K562 (cell line): ENCODE measurements around the gene ARL4D. TPM values are rescaled to one million over a fixed set of nuclear protein-coding genes. Genes with fewer than 3 reads are reported as not detected.

ENCODE experiments used
- ATAC-seq: fragments of 200-7000 bp; cut with Tn5 transposase; 3 replicates; pipeline ENCODE4 v1.9.1; 2020; ENCODE audit warnings: moderate library complexity
- BruUV-seq: library from RNA; stranded (reverse); fragments of 400-500 nt; replicated peaks from 2 replicates; lab custom pipeline; 2021; lab: Mats Ljungman, UMichigan
- CTCF ChIA-PET: fragments of 300-600 bp; formaldehyde crosslinking; extraction: SDS; loops from one replicate; lab custom pipeline; 2021; ENCODE audit warnings: low intra/inter-chr PET ratio; lab: Yijun Ruan, JAX
- POLR2A ChIA-PET: fragments of 300-600, 350-650 bp; sonication (Branson Sonifier 250); formaldehyde crosslinking; extraction: SDS; loops from one replicate; lab custom pipeline; 2021; ENCODE audit warnings: antibody characterized with exemption, inconsistent platforms; lab: Yijun Ruan, JAX
- DNase-seq, 4 experiments: peaks; one replicate each; pipeline versions ENCODE4 v3.0.0 to v3.0.0-alpha.2; 2011 to 2018; ENCODE audit warnings: low spot score in 3 of 4, mixed read lengths in 3 of 4; ENCODE audit errors: extremely low read depth in 1 of 4
- FAIRE-seq: peaks from 2 replicates; lab custom pipeline; 2011; peaks lifted over from hg19 to GRCh38; lab: Jason Lieb, UNC
- H2AFZ ChIP-seq: 2 replicates; pipeline ENCODE4 v1.6.0; 2011; ENCODE audit warnings: low read depth, low read length, control low read depth, inconsistent platforms
- H3K27ac ChIP-seq: fragments of 200-600 bp; 3 replicates; pipeline ENCODE4 v1.8.0; 2011; ENCODE audit warnings: low read depth, mild to moderate bottlenecking, control low read depth, inconsistent platforms, low read length, moderate library complexity, mixed read lengths; ENCODE audit errors: extremely low read depth
- H3K27me3 ChIP-seq, 2 experiments: fragments of 300-600 bp in 1 of 2; 2 replicates in 1 of 2; 3 replicates in 1 of 2; pipeline versions ENCODE4 v1.6.0 to v1.8.0; 2011; ENCODE audit warnings: inconsistent platforms in 2 of 2, low read length in 2 of 2, mild to moderate bottlenecking in 1 of 2, mixed read lengths in 1 of 2, moderate library complexity in 1 of 2; ENCODE audit not compliant: control insufficient read depth in 2 of 2, insufficient read depth in 2 of 2
- H3K36me3 ChIP-seq: fragments of 300-600 bp; 3 replicates; pipeline ENCODE4 v1.8.0; 2011; ENCODE audit warnings: mild to moderate bottlenecking, low read length, inconsistent platforms; ENCODE audit not compliant: control insufficient read depth, insufficient read depth
- H3K4me1 ChIP-seq, 2 experiments: fragments of 200-600 bp in 1 of 2; replicated peaks in 1 of 2; 2 replicates in 1 of 2; 3 replicates in 1 of 2; pipeline versions ENCODE4 v1.5.1 to v1.8.0; 2011; ENCODE audit warnings: inconsistent platforms in 2 of 2, low read length in 2 of 2, mild to moderate bottlenecking in 1 of 2, mixed read lengths in 1 of 2, moderate library complexity in 1 of 2; ENCODE audit not compliant: control insufficient read depth in 2 of 2, insufficient read depth in 2 of 2
- H3K4me2 ChIP-seq: 2 replicates; pipeline ENCODE4 v1.6.1; 2011; ENCODE audit warnings: low read length, control low read depth, inconsistent platforms, mixed read lengths; ENCODE audit not compliant: insufficient read depth
- H3K4me3 ChIP-seq: fragments of 200-600 bp; sonication (generic), shearing (Covaris generic); 2 replicates; pipeline ENCODE4 v1.5.1; 2016; ENCODE audit warnings: control low read depth, inconsistent platforms
- H3K79me2 ChIP-seq: fragments of 200-600 bp; 3 replicates; pipeline ENCODE4 v1.8.0; 2011; ENCODE audit warnings: low read length, inconsistent platforms; ENCODE audit not compliant: control insufficient read depth, insufficient read depth
- H3K9ac ChIP-seq, 2 experiments: 2 replicates each; pipeline versions ENCODE4 v1.6.0 to v1.6.1; 2011; ENCODE audit warnings: low read depth in 2 of 2, low read length in 2 of 2, control low read depth in 1 of 2, inconsistent platforms in 1 of 2, mild to moderate bottlenecking in 1 of 2, mixed read lengths in 1 of 2; ENCODE audit not compliant: insufficient read depth in 1 of 2
- H3K9me1 ChIP-seq: one replicate; pipeline ENCODE4 v1.6.0; 2011; ENCODE audit warnings: inconsistent platforms, mild to moderate bottlenecking, low read length, moderate library complexity; ENCODE audit not compliant: control insufficient read depth, insufficient read depth
- H3K9me3 ChIP-seq: replicated peaks from 2 replicates; pipeline ENCODE4 v1.5.1; 2011; ENCODE audit warnings: low read depth, low read length, inconsistent platforms; ENCODE audit not compliant: control insufficient read depth, insufficient read depth
- H4K20me1 ChIP-seq: replicated peaks from 2 replicates; pipeline ENCODE4 v1.6.1; 2011; ENCODE audit warnings: low read length, inconsistent platforms, mixed read lengths; ENCODE audit not compliant: control insufficient read depth, insufficient read depth
- BCOR ChIP-seq: fragments of 450-650 bp; IDR thresholded peaks from 2 replicates; pipeline ENCODE4 v1.6.1; 2016
- DIDO1 ChIP-seq: fragments of 450-650 bp; IDR thresholded peaks from 2 replicates; pipeline ENCODE4 v1.6.1; 2016; ENCODE audit warnings: low read depth, missing biosample characterization, missing genetic modification characterization
- WGBS: fragments of 100-300 bp; shearing (Covaris generic); methylation state at CpG from one replicate; pipeline ENCODE4 v1.1.6; 2016; ENCODE audit warnings: low coverage, mixed read lengths; ENCODE audit not compliant: insufficient coverage; ENCODE audit errors: missing lambda C conversion rate; 5-methylcytosine and 5-hydroxymethylcytosine counted together
- in situ Hi-C: fragments of 300-500 bp; cut with MboI; formaldehyde crosslinking; loops from 4 replicates; pipeline ENCODE4 v1.15.0; 2018; ENCODE audit warnings: inconsistent platforms, mixed read lengths
- intact Hi-C: fragments of 100-400 bp; cut with micrococcal nuclease; formaldehyde crosslinking; loops from 2 replicates; pipeline ENCODE4 v1.14.2; 2022
- polyA plus RNA-seq, 8 experiments: library from polyadenylated mRNA; depleted of rRNA in 4 of 8; stranded (reverse) in 5 of 8; unstranded in 3 of 8; fragments of >200 nt; fragmentation: Nextera tagmentation in 2 of 8; fragmentation: Illumina TruSeq in 1 of 8; extraction: Ambion mirVana in 2 of 8; extraction: Trizol in 1 of 8; gene quantifications; 2 replicates each; pipeline versions ENCODE4 v1.2.1 to v1.2.3, GENCODE V29; 2011 to 2014; ENCODE audit warnings: inconsistent platforms in 1 of 8, missing spikeins in 1 of 8
- total RNA-seq, 7 experiments: library from RNA; depleted of rRNA in 6 of 7; stranded (reverse); fragments of >200 nt in 6 of 7; fragmentation: Illumina TruSeq in 2 of 7; extraction: Trizol in 2 of 7; gene quantifications; 2 replicates each; pipeline versions ENCODE4 v1.2.1 to v1.2.3, GENCODE V29; 2011 to 2021; ENCODE audit warnings: low replicate concordance in 1 of 7
- TF ChIP-seq, protein P1 (sequence below): IDR thresholded peaks from 2 replicates; pipeline ENCODE4 v1.6.1; 2016; ENCODE audit warnings: missing genetic modification characterization, missing compliant biosample characterization
- TF ChIP-seq, protein P2 (sequence below): fragments of 450-650 bp; IDR thresholded peaks from 2 replicates; pipeline ENCODE4 v1.6.1; 2016; ENCODE audit warnings: mild to moderate bottlenecking, moderate library complexity

The ARL4D gene
- total and polyA plus RNA-seq, 9 of the 15 experiments (the other 6 are each of a cell fraction or from before 2014, with no cell fraction given), result 0.07 to 0.53 (median 0.28) TPM; not detected in 1

DNA sequence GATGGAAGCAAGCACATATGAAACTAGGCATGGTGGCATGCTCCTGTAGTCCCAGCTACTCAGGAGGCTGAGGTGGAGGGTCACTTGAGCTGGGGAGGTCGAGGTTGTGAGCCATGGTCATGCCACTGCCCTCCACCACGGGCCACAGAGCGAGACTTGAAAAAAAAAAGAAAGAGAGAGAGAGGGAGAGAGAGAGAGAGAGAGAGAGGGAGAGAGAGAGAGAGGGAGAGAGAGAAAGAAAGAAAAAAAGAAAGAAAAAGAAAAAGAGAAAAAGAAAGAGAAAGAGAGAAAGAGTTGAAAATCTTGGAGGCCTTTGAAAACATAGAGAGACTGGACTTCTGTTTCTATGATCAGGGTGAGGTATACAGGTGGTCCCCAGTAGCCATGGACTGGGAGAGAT lies 15.4 kb upstream of the ARL4D start:
- Histone ChIP-seq H4K20me1 (no peaks in the 10 kb centered on the region), H3K9me1 (no peaks in the 10 kb centered on the region), H3K79me2 (no peaks in the 10 kb centered on the region), H3K9me3 (peaks cover 5% of the 10 kb centered on the region; the same call in 1 of the 2 replicates), H3K9ac (no peak overlapping the region), H2AFZ (no peak overlapping the region), H3K4me2 (no peak overlapping the region), H3K27me3 (no peaks in the 10 kb centered on the region)
- intact Hi-C loops (no loop called here), in situ Hi-C loops (no loop called here)
- ChIA-PET POLR2A (interaction anchor here (6.2 kb wide), 1 partner anchor 16 kb away, joined by 88 read pairs; no protein-coding TSS in a partner anchor), CTCF (no interaction called here)
- no peak for FAIRE-seq
- WGBS, result 20% methylated on average over 1 of the region's 3 CpGs
- TF ChIP-seq DIDO1 (tag) (no peak), BCOR (no peak)
- TF ChIP-seq, protein P1, sequence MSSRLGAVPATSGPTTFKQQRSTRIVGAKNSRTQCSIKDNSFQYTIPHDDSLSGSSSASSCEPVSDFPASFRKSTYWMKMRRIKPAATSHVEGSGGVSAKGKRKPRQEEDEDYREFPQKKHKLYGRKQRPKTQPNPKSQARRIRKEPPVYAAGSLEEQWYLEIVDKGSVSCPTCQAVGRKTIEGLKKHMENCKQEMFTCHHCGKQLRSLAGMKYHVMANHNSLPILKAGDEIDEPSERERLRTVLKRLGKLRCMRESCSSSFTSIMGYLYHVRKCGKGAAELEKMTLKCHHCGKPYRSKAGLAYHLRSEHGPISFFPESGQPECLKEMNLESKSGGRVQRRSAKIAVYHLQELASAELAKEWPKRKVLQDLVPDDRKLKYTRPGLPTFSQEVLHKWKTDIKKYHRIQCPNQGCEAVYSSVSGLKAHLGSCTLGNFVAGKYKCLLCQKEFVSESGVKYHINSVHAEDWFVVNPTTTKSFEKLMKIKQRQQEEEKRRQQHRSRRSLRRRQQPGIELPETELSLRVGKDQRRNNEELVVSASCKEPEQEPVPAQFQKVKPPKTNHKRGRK (tag), result peak; percentile 67
- TF ChIP-seq, protein P2, sequence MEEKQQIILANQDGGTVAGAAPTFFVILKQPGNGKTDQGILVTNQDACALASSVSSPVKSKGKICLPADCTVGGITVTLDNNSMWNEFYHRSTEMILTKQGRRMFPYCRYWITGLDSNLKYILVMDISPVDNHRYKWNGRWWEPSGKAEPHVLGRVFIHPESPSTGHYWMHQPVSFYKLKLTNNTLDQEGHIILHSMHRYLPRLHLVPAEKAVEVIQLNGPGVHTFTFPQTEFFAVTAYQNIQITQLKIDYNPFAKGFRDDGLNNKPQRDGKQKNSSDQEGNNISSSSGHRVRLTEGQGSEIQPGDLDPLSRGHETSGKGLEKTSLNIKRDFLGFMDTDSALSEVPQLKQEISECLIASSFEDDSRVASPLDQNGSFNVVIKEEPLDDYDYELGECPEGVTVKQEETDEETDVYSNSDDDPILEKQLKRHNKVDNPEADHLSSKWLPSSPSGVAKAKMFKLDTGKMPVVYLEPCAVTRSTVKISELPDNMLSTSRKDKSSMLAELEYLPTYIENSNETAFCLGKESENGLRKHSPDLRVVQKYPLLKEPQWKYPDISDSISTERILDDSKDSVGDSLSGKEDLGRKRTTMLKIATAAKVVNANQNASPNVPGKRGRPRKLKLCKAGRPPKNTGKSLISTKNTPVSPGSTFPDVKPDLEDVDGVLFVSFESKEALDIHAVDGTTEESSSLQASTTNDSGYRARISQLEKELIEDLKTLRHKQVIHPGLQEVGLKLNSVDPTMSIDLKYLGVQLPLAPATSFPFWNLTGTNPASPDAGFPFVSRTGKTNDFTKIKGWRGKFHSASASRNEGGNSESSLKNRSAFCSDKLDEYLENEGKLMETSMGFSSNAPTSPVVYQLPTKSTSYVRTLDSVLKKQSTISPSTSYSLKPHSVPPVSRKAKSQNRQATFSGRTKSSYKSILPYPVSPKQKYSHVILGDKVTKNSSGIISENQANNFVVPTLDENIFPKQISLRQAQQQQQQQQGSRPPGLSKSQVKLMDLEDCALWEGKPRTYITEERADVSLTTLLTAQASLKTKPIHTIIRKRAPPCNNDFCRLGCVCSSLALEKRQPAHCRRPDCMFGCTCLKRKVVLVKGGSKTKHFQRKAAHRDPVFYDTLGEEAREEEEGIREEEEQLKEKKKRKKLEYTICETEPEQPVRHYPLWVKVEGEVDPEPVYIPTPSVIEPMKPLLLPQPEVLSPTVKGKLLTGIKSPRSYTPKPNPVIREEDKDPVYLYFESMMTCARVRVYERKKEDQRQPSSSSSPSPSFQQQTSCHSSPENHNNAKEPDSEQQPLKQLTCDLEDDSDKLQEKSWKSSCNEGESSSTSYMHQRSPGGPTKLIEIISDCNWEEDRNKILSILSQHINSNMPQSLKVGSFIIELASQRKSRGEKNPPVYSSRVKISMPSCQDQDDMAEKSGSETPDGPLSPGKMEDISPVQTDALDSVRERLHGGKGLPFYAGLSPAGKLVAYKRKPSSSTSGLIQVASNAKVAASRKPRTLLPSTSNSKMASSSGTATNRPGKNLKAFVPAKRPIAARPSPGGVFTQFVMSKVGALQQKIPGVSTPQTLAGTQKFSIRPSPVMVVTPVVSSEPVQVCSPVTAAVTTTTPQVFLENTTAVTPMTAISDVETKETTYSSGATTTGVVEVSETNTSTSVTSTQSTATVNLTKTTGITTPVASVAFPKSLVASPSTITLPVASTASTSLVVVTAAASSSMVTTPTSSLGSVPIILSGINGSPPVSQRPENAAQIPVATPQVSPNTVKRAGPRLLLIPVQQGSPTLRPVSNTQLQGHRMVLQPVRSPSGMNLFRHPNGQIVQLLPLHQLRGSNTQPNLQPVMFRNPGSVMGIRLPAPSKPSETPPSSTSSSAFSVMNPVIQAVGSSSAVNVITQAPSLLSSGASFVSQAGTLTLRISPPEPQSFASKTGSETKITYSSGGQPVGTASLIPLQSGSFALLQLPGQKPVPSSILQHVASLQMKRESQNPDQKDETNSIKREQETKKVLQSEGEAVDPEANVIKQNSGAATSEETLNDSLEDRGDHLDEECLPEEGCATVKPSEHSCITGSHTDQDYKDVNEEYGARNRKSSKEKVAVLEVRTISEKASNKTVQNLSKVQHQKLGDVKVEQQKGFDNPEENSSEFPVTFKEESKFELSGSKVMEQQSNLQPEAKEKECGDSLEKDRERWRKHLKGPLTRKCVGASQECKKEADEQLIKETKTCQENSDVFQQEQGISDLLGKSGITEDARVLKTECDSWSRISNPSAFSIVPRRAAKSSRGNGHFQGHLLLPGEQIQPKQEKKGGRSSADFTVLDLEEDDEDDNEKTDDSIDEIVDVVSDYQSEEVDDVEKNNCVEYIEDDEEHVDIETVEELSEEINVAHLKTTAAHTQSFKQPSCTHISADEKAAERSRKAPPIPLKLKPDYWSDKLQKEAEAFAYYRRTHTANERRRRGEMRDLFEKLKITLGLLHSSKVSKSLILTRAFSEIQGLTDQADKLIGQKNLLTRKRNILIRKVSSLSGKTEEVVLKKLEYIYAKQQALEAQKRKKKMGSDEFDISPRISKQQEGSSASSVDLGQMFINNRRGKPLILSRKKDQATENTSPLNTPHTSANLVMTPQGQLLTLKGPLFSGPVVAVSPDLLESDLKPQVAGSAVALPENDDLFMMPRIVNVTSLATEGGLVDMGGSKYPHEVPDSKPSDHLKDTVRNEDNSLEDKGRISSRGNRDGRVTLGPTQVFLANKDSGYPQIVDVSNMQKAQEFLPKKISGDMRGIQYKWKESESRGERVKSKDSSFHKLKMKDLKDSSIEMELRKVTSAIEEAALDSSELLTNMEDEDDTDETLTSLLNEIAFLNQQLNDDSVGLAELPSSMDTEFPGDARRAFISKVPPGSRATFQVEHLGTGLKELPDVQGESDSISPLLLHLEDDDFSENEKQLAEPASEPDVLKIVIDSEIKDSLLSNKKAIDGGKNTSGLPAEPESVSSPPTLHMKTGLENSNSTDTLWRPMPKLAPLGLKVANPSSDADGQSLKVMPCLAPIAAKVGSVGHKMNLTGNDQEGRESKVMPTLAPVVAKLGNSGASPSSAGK, result no peak
- TF ChIP-seq, all 486 proteins: peak for 1
- Histone ChIP-seq H3K4me3 (no peak overlapping the region), H3K4me1 (peaks cover 0 to 6% of the 10 kb centered on the region in 2 experiments; a peak in 2 of 5 replicates), H3K27ac (no peak overlapping the region), H3K36me3 (no peaks in the 10 kb centered on the region)
- no TSS peak for BruUV-seq
- DNase-seq (no peak), ATAC-seq (no peak)
